NB4 (cell line): ENCODE results near the gene DDX27.

Experiments
- POLR2A ChIP-seq: IDR thresholded peaks from 2 replicates; pipeline ENCODE4 v1.6.1; 2011; ENCODE audit warnings: mild to moderate bottlenecking; ENCODE audit not compliant: insufficient read length; ENCODE audit errors: extremely low read depth
- TF ChIP-seq, protein P1 (sequence below): IDR thresholded peaks from one replicate; pipeline ENCODE4 v1.5.1; 2012; ENCODE audit warnings: low read depth, low read length
- TF ChIP-seq, protein P2 (sequence below): IDR thresholded peaks from 2 replicates; pipeline ENCODE4 v1.6.1; 2011; ENCODE audit warnings: low read depth, low read length

DNA sequence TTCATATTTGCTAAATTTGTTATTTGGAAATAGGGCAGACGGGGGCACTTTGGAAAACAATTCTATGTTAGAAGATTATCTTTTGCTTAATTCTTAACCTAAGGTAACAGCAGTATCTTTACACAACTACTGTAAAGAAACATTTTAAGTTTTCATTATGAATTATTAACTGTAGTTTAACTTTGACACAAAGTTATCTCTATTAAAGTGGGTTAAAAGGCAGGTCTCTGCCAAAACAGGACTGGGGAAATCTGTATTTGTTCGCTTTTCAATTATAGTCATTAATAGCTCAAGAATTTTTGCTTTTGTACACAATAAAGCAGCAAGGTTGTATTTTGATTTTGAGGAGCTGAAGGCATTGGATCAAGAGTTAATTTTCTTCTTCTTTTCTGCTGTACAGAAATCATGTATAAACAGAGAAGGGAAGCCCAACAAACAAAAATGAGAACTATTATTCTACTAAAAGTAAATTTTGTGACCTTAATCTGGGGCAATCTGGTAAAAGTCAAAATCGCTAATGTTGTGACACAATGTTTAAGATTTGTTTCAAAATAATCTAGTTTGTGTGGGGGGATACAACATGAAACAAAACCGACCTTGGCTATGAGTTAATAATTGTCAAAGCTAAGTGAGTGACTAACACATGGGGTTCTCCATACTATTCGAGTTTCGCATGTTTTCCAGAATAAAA is 34.0 kb upstream of the DDX27 start:
- TF ChIP-seq, protein P1, sequence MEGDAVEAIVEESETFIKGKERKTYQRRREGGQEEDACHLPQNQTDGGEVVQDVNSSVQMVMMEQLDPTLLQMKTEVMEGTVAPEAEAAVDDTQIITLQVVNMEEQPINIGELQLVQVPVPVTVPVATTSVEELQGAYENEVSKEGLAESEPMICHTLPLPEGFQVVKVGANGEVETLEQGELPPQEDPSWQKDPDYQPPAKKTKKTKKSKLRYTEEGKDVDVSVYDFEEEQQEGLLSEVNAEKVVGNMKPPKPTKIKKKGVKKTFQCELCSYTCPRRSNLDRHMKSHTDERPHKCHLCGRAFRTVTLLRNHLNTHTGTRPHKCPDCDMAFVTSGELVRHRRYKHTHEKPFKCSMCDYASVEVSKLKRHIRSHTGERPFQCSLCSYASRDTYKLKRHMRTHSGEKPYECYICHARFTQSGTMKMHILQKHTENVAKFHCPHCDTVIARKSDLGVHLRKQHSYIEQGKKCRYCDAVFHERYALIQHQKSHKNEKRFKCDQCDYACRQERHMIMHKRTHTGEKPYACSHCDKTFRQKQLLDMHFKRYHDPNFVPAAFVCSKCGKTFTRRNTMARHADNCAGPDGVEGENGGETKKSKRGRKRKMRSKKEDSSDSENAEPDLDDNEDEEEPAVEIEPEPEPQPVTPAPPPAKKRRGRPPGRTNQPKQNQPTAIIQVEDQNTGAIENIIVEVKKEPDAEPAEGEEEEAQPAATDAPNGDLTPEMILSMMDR = no peak
- TF ChIP-seq POLR2A = no peak
- TF ChIP-seq, protein P2, sequence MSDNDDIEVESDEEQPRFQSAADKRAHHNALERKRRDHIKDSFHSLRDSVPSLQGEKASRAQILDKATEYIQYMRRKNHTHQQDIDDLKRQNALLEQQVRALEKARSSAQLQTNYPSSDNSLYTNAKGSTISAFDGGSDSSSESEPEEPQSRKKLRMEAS = no peak
